SK-N-SH (cell line): ENCODE measurements around the gene GPR161. TPM values are rescaled to one million over a fixed set of nuclear protein-coding genes. Genes with fewer than 3 reads are reported as not detected.

Source experiments
- CTCF ChIA-PET: fragments of 300-600, 350-600 bp; formaldehyde crosslinking; extraction: SDS; loops from one replicate; lab custom pipeline; 2021; lab: Yijun Ruan, JAX
- POLR2A ChIA-PET: fragments of 350-600 bp; sonication (Branson Sonifier 250); formaldehyde crosslinking; extraction: SDS; loops from one replicate; lab custom pipeline; 2020; ENCODE audit warnings: antibody characterized with exemption, inconsistent platforms; lab: Yijun Ruan, JAX
- DNase-seq: peaks from one replicate; pipeline ENCODE4 v3.0.0; 2012
- H2AFZ ChIP-seq: fragments of 200-600 bp; sonication (generic); 2 replicates; pipeline ENCODE4 v1.8.1; 2016; ENCODE audit warnings: antibody characterized with exemption, mild to moderate bottlenecking, low read depth
- H3F3A ChIP-seq: fragments of 200-600 bp; sonication (generic); replicated peaks from 2 replicates; pipeline ENCODE3; 2016; ENCODE audit warnings: antibody characterized with exemption, mild to moderate bottlenecking; ENCODE audit not compliant: insufficient read depth
- H3K27ac ChIP-seq, 2 experiments: fragments of 200-500 bp in 1 of 2; fragments of 200-600 bp in 1 of 2; sonication (Bioruptor generic) in 1 of 2; sonication (generic), shearing (Covaris generic) in 1 of 2; 2 replicates each; pipeline versions ENCODE4 v1.5.1 to v1.6.1; 2014 to 2016; ENCODE audit warnings: low read depth in 2 of 2, inconsistent platforms in 1 of 2, low read length in 1 of 2, mild to moderate bottlenecking in 1 of 2, mixed read lengths in 1 of 2
- H3K27me3 ChIP-seq: fragments of 200-600 bp; sonication (generic), shearing (Covaris generic); 2 replicates; pipeline ENCODE4 v1.6.1; 2016; ENCODE audit warnings: mixed run types; ENCODE audit not compliant: insufficient read depth
- H3K36me3 ChIP-seq, 2 experiments: fragments of 200-500 bp in 1 of 2; fragments of 200-600 bp in 1 of 2; sonication (Bioruptor generic) in 1 of 2; sonication (generic) in 1 of 2; replicated peaks in 1 of 2; 2 replicates each; pipeline versions ENCODE3 to v1.5.1; 2014 to 2016; ENCODE audit warnings: low read length in 1 of 2, mild to moderate bottlenecking in 1 of 2; ENCODE audit not compliant: insufficient read depth in 2 of 2, control insufficient read depth in 1 of 2
- H3K4me1 ChIP-seq, 2 experiments: fragments of 200-500 bp in 1 of 2; fragments of 200-600 bp in 1 of 2; sonication (Bioruptor generic) in 1 of 2; sonication (generic), shearing (Covaris generic) in 1 of 2; 2 replicates each; pipeline versions ENCODE4 v1.5.1 to v1.6.1; 2014 to 2016; ENCODE audit warnings: low read depth in 1 of 2, low read length in 1 of 2, mixed run types in 1 of 2; ENCODE audit not compliant: insufficient read depth in 2 of 2, control insufficient read depth in 1 of 2
- H3K4me2 ChIP-seq: fragments of 200-600 bp; sonication (generic), shearing (Covaris generic); 2 replicates; pipeline ENCODE4 v1.6.1; 2017; ENCODE audit warnings: mixed run types
- H3K4me3 ChIP-seq, 2 experiments: fragments of 200-500 bp in 1 of 2; fragments of 200-600 bp in 1 of 2; sonication (Bioruptor generic) in 1 of 2; sonication (generic), shearing (Covaris generic) in 1 of 2; 2 replicates each; pipeline versions ENCODE4 v1.5.1 to v1.8.1; 2014 to 2016; ENCODE audit warnings: low read depth in 2 of 2, inconsistent platforms in 1 of 2, low read length in 1 of 2, mild to moderate bottlenecking in 1 of 2, mixed read lengths in 1 of 2, moderate library complexity in 1 of 2
- H3K79me2 ChIP-seq: fragments of 200-600 bp; sonication (generic); 2 replicates; pipeline ENCODE4 v1.8.1; 2017; ENCODE audit warnings: mild to moderate bottlenecking; ENCODE audit not compliant: insufficient read depth
- H3K9ac ChIP-seq: fragments of 200-600 bp; sonication (generic); 2 replicates; pipeline ENCODE4 v1.6.1; 2017; ENCODE audit warnings: mixed run types
- H3K9me2 ChIP-seq: fragments of 200-600 bp; sonication (generic); 2 replicates; pipeline ENCODE4 v1.6.1; 2017; ENCODE audit warnings: mixed run types
- H3K9me3 ChIP-seq: fragments of 200-600 bp; sonication (generic); 2 replicates; pipeline ENCODE4 v1.6.1; 2017; ENCODE audit warnings: mixed run types, mild to moderate bottlenecking, moderate library complexity
- H4K20me1 ChIP-seq: fragments of 200-600 bp; sonication (generic); 2 replicates; pipeline ENCODE4 v1.6.1; 2017; ENCODE audit warnings: mild to moderate bottlenecking, mixed run types; ENCODE audit not compliant: insufficient read depth
- ELF1 ChIP-seq: IDR thresholded peaks from 2 replicates; pipeline ENCODE4 v1.4.0; 2012
- EP300 ChIP-seq, 2 experiments: IDR thresholded peaks; 2 replicates each; pipeline versions ENCODE4 v1.4.0 to v1.6.1; 2012; ENCODE audit warnings: borderline replicate concordance in 1 of 2, low read depth in 1 of 2, low read length in 1 of 2
- EZH2phosphoT487 ChIP-seq: fragments of 200-600 bp; sonication (generic); IDR thresholded peaks from 2 replicates; pipeline ENCODE4 v1.6.1; 2017; ENCODE audit warnings: low read depth, mixed run types, mild to moderate bottlenecking, antibody characterized with exemption, moderate library complexity, borderline replicate concordance
- FOSL2 ChIP-seq: IDR thresholded peaks from 2 replicates; pipeline ENCODE4 v1.4.0; 2012; ENCODE audit warnings: low read depth, mild to moderate bottlenecking, moderate library complexity, borderline replicate concordance
- GABPA ChIP-seq: IDR thresholded peaks from 2 replicates; pipeline ENCODE4 v1.4.0; 2012; ENCODE audit warnings: low read depth, mild to moderate bottlenecking
- GATA2 ChIP-seq: sonication (generic); formaldehyde crosslinking; IDR thresholded peaks from 2 replicates; pipeline ENCODE4 v1.5.0; 2020; ENCODE audit warnings: mild to moderate bottlenecking, missing genetic modification reagents
- IRF3 ChIP-seq: fragments of 150-350 bp; IDR thresholded peaks from 2 replicates; pipeline ENCODE4 v1.6.1; 2016; ENCODE audit warnings: mild to moderate bottlenecking, low read depth, low read length
- JUND ChIP-seq: IDR thresholded peaks from 2 replicates; pipeline ENCODE4 v1.4.0; 2012
- MAX ChIP-seq: IDR thresholded peaks from 2 replicates; pipeline ENCODE4 v1.4.0; 2012; ENCODE audit warnings: low read depth
- MEF2A ChIP-seq: IDR thresholded peaks from 2 replicates; pipeline ENCODE4 v1.4.0; 2012; ENCODE audit warnings: low read depth, borderline replicate concordance
- NRF1 ChIP-seq: IDR thresholded peaks from 2 replicates; pipeline ENCODE4 v1.6.1; 2012; ENCODE audit warnings: low read depth, mild to moderate bottlenecking, low read length
- POLR2AphosphoS5 ChIP-seq: IDR thresholded peaks from 2 replicates; pipeline ENCODE4 v1.6.1; 2012; ENCODE audit warnings: low read depth, low read length
- RAD21 ChIP-seq: IDR thresholded peaks from 2 replicates; pipeline ENCODE4 v1.6.1; 2012; ENCODE audit warnings: mild to moderate bottlenecking, low read length
- RCOR1 ChIP-seq: fragments of 150-350 bp; IDR thresholded peaks from 2 replicates; pipeline ENCODE4 v1.6.1; 2017; ENCODE audit warnings: antibody characterized with exemption, low read length
- REST ChIP-seq: IDR thresholded peaks from 2 replicates; pipeline ENCODE4 v1.6.1; 2012; ENCODE audit warnings: mild to moderate bottlenecking, low read depth, low read length, moderate library complexity
- RFX5 ChIP-seq: IDR thresholded peaks from 2 replicates; pipeline ENCODE4 v1.6.1; 2012; ENCODE audit warnings: mild to moderate bottlenecking, improper control_type of control experiment, low read length
- RXRA ChIP-seq: IDR thresholded peaks from 2 replicates; pipeline ENCODE4 v1.4.0; 2012; ENCODE audit warnings: low read depth, mild to moderate bottlenecking, borderline replicate concordance
- SIN3A ChIP-seq: IDR thresholded peaks from 2 replicates; pipeline ENCODE4 v1.6.1; 2012; ENCODE audit warnings: low read depth, mild to moderate bottlenecking, low read length, moderate library complexity, borderline replicate concordance
- TEAD4 ChIP-seq: IDR thresholded peaks from 2 replicates; pipeline ENCODE4 v1.4.0; 2012; ENCODE audit warnings: mild to moderate bottlenecking, borderline replicate concordance; ENCODE audit not compliant: insufficient read depth
- YY1 ChIP-seq: IDR thresholded peaks from 2 replicates; pipeline ENCODE4 v1.4.0; 2012; ENCODE audit warnings: low read depth, mild to moderate bottlenecking
- WGBS: methylation state at CpG from one replicate; pipeline ENCODE4 v1.1.6; 2017; ENCODE audit warnings: low lambda C conversion rate; 5-methylcytosine and 5-hydroxymethylcytosine counted together
- polyA plus RNA-seq, 3 experiments: library from polyadenylated mRNA; depleted of rRNA; stranded (reverse); fragments of >200 nt; gene quantifications; 2 replicates each; pipeline ENCODE4 v1.2.3, GENCODE V29; 2012

The GPR161 gene
- polyA plus RNA-seq, 1 of the 3 experiments (the other 2 are of a cell fraction), result 20.1 TPM

GRCh38 chr1:168098534-168099320 is 38.0 kb downstream of the GPR161 start:
- CTCF ChIA-PET, result interaction anchor here (0.6 to 1.5 kb wide), 6 partner anchors 13 to 244 kb away, joined by 3 to 7 read pairs (median 3); partner anchors contain the start of genes DCAF6 and MPC2
- POLR2A ChIA-PET, result no interaction called here

GRCh38 chr1:168097921-168098528 is 38.7 kb downstream of the GPR161 start:
- Histone ChIP-seq H3K79me2 (peaks cover 5% of the 10 kb centered on the region), H3K27ac (no peak overlapping the region), H3K4me1 (peaks cover 0 to 10% of the 10 kb centered on the region in 2 experiments; a peak in 1 of 4 replicates), H3K4me2 (no peak overlapping the region), H3F3A (no peaks in the 10 kb centered on the region), H3K27me3 (no peaks in the 10 kb centered on the region), H3K36me3 (peaks cover 20 to 54% of the 10 kb centered on the region in 2 experiments), H3K9me2 (no peaks in the 10 kb centered on the region), H4K20me1 (no peaks in the 10 kb centered on the region), H3K9ac (no peak overlapping the region), H2AFZ (no peak overlapping the region), H3K4me3 (no peak overlapping the region)
- no peak for DNase-seq
- ChIA-PET CTCF (interaction anchor here (0.6 to 1.5 kb wide), 5 partner anchors 12 to 245 kb away, joined by 3 to 7 read pairs (median 3); no protein-coding TSS in a partner anchor), POLR2A (no interaction called here)
- 96% methylated on average over 7 of the region's 12 CpGs for WGBS
- TF ChIP-seq EZH2phosphoT487 (no peak), RCOR1 (no peak), POLR2AphosphoS5 (no peak), EP300 (IDR thresholded peaks at IDR 0.05; ENCODE audit: borderline replicate concordance in 1 of 2, low read depth in 1 of 2, low read length in 1 of 2) (no peak), SIN3A (no peak), ELF1 (no peak), RXRA (no peak), RFX5 (no peak), YY1 (no peak), JUND (no peak), FOSL2 (no peak), RAD21 (no peak), MAX (no peak), IRF3 (no peak), GATA2 (CRISPR knock-in tag) (no peak), REST (no peak), GABPA (no peak), NRF1 (no peak), TEAD4 (no peak)
- TF ChIP-seq, all 33 proteins: peak for 0
- no peaks in the 10 kb centered on the region for H3K9me3 ChIP-seq

More at GRCh38 chr1:168098534-168099320, 38.0 kb downstream of the GPR161 start:
- Histone ChIP-seq H3F3A (no peaks in the 10 kb centered on the region), H3K4me1 (peaks cover 0 to 15% of the 10 kb centered on the region in 2 experiments; a peak in 1 of 4 replicates), H3K27me3 (no peaks in the 10 kb centered on the region), H4K20me1 (no peaks in the 10 kb centered on the region), H3K9me3 (no peaks in the 10 kb centered on the region), H3K9ac (no peak overlapping the region), H2AFZ (no peak overlapping the region), H3K27ac (no peak overlapping the region), H3K4me3 (no peak overlapping the region), H3K9me2 (no peaks in the 10 kb centered on the region), H3K36me3 (peaks cover 22 to 54% of the 10 kb centered on the region in 2 experiments), H3K4me2 (no peak overlapping the region)
- 84% methylated on average over 11 of the region's 15 CpGs for WGBS
- DNase-seq, result peak; percentile 58
- TF ChIP-seq GATA2 (CRISPR knock-in tag), result peak; percentile 45
- no peak for TF ChIP-seq MEF2A
- 0 out of 2 replicates have a peak, but pooled peaks have one; percentile 32 for TF ChIP-seq RCOR1
- TF ChIP-seq, all 33 proteins: peak for 2
- H3K79me2 ChIP-seq, result peaks cover 5% of the 10 kb centered on the region
